ENCODE results near the gene ROR2. TPM values are rescaled to one million over a fixed set of nuclear protein-coding genes. Genes with fewer than 3 reads are reported as not detected.

The ROR2 gene
- total RNA-seq, 1 donor from 2014 or later = 3.8 TPM

DNA sequence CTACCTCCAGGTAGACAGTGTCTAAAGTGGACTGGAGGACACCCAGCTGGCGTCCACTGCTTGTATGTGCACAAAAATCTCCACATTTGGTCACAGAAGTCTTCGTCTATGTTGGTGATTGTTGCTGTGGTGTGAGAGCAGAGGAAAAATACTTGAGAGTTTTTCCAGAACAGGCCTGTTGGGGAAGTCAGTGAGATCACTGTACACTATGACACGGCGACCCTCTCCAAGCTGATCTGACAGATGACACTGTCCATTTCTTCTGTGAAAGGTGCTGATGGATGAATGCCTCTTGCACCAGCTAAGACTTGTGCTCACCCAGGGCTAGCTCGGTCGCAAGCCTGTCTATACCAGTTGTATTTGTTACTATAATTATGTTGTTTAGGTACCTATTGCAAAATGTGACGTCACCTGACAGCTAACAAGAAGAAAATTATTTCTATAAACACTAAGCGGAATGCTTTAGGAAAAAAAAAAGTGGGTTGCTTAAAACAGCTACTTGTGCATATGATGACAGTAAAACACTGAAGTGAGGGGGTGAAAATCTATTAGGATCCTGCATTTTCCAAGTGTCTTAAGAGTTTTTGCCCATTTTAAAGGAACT is 142.3 kb downstream of the ROR2 start:
- no peak overlapping the region for H3K4me3 ChIP-seq
- no peaks in the 10 kb centered on the region for H3K4me1 ChIP-seq
- intact Hi-C loops (cut with DNase I) = no loop called here
- no peak for TF ChIP-seq CTCF (IDR thresholded peaks at IDR 0.05)
- no peak overlapping the region for H3K27ac ChIP-seq
- DNase-seq = no peak
- no peaks in the 10 kb centered on the region for H3K9me3 ChIP-seq
- ATAC-seq = no peak
- H3K36me3 ChIP-seq = no peaks in the 10 kb centered on the region
- no peaks in the 10 kb centered on the region for H3K27me3 ChIP-seq (ENCODE audit: low read depth)

DNA sequence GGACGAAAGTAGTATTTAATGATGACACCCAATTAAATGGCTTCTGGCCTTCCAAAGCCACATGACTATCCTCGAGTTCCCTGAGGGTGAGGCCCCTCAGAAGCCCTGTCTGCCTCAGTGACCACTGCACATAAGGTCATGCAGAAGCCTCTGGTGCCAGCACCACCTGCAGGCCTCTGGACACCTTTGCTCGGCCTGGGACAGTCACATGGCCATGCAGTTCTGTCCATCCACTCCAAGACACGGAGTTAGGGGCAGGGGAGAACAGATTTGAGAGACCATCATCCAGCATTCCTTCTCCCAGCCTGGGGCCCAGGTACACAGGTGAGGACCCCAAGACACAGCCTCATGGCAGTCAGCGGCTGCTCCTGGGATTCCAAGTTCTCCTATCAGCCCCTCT is 145.0 kb downstream of the ROR2 start:
- no peaks in the 10 kb centered on the region for H3K9me3 ChIP-seq
- H3K36me3 ChIP-seq = no peaks in the 10 kb centered on the region
- no peaks in the 10 kb centered on the region for H3K27me3 ChIP-seq (ENCODE audit: low read depth)
- TF ChIP-seq CTCF (IDR thresholded peaks at IDR 0.05) = no peak
- H3K27ac ChIP-seq = no peak overlapping the region
- DNase-seq = no peak
- no peak for ATAC-seq
- H3K4me1 ChIP-seq = no peaks in the 10 kb centered on the region
- intact Hi-C loops (cut with DNase I) = no loop called here
- H3K4me3 ChIP-seq = no peak overlapping the region

DNA sequence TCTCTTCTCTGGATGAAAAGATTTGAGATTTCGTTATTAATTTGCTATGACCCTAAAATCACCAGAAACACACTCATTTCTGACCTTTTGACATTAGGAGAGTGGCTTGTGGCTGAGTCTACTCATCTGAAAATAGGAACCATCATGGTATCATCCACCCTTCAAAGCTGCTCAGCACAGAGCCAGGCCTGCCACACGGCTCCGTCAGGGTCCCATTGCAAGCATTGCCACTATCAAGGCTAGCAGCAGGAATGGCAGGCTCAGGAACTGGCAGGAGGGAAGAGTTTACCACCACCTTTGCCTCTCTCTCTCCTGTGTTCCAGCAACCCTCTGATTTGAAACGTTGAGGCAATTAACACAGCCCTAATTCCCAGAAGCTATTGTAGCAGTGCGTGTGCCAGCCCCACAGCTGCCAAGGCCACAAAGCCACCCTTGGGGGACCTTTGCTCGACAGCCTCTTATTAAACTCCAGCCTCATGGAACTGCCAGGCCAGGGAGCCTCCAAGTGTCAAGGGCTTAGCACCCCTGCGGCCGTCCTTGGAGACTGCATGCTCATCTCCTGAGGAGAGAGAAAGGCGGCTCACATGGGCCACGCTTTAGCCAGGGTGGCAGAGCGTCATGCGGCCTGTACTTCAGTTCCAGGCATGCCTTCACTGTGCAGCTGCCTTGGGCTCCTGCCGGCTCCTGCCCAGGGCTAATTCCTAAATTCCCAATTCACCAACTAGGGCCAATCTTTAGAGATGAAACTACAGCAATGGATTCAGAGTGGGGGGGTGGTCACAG is 145.9 kb downstream of the ROR2 start:
- ATAC-seq (no peak), DNase-seq (no peak)
- Histone ChIP-seq H3K4me3 (no peak overlapping the region), H3K27ac (no peak overlapping the region), H3K27me3 (ENCODE audit: low read depth) (no peaks in the 10 kb centered on the region), H3K9me3 (no peaks in the 10 kb centered on the region), H3K4me1 (peaks cover 3% of the 10 kb centered on the region), H3K36me3 (no peaks in the 10 kb centered on the region)
- TF ChIP-seq CTCF (IDR thresholded peaks at IDR 0.05) = no peak
- intact Hi-C loops (cut with DNase I) = no loop called here

DNA sequence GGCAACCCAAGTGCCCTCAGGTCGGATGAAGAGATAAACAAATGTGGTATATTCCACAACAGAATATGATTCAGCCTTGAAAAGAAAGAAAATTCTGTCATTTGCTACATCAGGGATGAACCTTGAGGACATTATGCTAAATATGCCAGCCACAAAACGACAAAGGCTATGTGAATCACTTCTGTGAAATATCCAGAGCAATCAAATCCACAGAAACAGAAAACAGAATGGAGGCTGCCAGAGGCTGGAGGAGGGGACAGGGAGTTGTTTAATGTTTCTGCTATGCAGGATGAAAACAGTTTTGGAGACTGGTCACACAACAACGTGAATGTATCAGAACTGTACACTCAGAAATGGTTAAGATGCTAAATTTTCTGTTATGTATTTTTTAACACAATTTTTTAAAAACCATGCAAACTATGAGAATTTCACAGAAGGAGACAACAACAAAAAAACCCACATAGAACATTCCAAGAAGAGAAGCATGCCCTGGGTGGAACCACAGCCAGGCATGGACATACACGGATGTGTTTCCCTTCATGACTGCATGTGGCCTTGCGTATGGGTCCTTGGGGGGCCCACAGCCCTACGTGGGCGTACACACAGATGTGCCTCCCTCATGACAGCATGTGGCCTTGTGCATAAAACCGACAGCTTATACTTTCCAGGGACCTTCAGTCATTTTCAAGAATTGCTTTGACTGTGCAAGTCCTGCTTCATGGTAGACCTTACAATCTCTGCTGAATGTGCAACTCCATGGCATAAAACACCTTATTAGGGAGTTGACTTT is 146.7 kb downstream of the ROR2 start:
- TF ChIP-seq CTCF (IDR thresholded peaks at IDR 0.05) = no peak
- peaks cover 9% of the 10 kb centered on the region for H3K4me1 ChIP-seq
- intact Hi-C loops (cut with DNase I) = no loop called here
- H3K27ac ChIP-seq = no peak overlapping the region
- ATAC-seq (no peak), DNase-seq (no peak)
- H3K36me3 ChIP-seq = no peaks in the 10 kb centered on the region
- no peaks in the 10 kb centered on the region for H3K27me3 ChIP-seq (ENCODE audit: low read depth)
- no peaks in the 10 kb centered on the region for H3K9me3 ChIP-seq
- no peak overlapping the region for H3K4me3 ChIP-seq

- intact Hi-C loops (cut with DNase I) = no loop called here
- ATAC-seq = no peak
- H3K4me3 ChIP-seq = no peak overlapping the region
- no peaks in the 10 kb centered on the region for H3K27me3 ChIP-seq (ENCODE audit: low read depth)
- peaks cover 9% of the 10 kb centered on the region for H3K4me1 ChIP-seq
- no peak for TF ChIP-seq CTCF (IDR thresholded peaks at IDR 0.05)
- H3K27ac ChIP-seq = no peak overlapping the region
- H3K36me3 ChIP-seq = no peaks in the 10 kb centered on the region
- no peaks in the 10 kb centered on the region for H3K9me3 ChIP-seq
- DNase-seq = no peak
These were observed 147.6 kb downstream of the ROR2 start for GRCh38 chr9:91802391-91802790.

All from lower lobe of right lung (tissue), 2 donors.